PC-3 (cell line): ENCODE measurements around the gene SSH3.

Source experiments
- CTCF ChIP-seq: fragments of 300-600 bp; sonication (generic); conservative IDR thresholded peaks from 2 replicates; pipeline ENCODE4 v1.5.1; 2017; ENCODE audit warnings: antibody characterized with exemption, low read depth, mild to moderate bottlenecking, low read length
- EZH2 ChIP-seq: fragments of 300-600 bp; sonication (generic); IDR thresholded peaks from one replicate; pipeline ENCODE4 v1.6.1; 2017; ENCODE audit warnings: antibody characterized with exemption, mild to moderate bottlenecking, low read length; ENCODE audit not compliant: unreplicated experiment

DNA sequence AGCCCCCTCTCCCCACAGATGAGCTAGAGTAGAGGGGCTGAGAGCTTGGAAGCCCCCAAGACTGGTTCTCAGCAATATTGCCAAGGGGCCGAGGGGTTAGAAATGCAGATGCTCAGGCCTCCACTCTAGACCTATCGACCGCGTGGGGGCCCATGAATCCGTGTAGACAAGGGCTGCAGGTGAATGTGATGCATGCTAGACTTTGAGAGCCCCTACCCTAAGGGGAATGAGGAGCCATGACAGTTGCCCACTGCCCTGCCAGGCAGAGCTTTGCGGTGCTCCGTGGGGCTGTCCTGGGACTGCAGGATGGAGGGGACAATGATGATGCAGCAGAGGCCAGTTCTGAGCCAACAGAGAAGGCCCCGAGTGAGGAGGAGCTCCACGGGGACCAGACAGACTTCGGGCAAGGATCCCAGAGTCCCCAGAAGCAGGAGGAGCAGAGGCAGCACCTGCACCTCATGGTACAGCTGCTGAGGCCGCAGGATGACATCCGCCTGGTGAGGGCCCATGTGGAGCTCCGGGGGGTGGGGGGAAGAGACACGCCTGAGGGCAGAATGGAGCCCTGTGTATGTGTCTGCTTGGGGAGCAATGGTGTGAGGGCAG lies 1.3 kb downstream of the SSH3 start:
- TF ChIP-seq CTCF (no peak), EZH2 (no peak)
